ENCODE measurements around the gene UVRAG.
"Not testable (repeated sequence)": the region's sequence is repeated elsewhere in the genome, so short reads cannot be mapped to it uniquely, and the experiment has no call there.

The UVRAG gene

DNA sequence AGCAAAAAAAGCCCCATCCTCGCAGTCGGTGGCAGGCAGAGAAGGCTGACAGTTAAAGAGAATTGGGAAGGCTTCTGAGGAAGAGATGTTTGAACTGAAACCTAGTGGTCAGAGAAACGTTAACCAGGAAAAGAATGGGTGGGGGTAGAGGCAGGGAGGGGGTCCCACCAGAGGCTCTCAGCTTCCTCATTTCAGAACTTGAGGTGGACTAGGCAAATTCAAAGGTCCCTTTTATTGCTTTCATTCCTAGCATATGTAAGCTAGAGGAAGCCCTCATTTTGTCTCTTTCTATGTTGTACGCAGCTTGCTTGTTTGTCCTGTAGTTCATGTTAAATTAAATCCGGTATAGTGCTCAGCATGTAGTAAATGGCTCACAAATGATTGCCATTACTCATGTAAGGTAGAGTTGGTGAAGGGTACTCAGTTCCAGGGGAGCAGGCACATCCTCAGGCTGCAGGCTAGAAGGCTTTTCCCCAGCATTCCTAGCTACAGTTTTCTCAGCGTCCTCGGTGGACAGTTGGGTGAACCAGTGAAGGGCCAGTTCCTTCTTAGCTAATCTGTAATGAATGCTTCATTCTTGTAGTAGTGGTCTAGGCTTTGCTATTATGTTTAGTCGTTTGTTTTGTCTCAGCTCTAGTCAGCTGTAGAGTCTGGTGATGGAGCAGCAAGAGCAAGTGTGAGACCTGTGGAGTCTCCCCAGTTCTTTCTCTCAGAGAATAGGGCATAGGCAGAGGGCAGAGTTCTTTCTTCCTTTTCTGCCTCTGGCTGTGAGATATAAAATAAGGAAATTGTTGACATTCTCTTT lies 58.6 kb downstream of the UVRAG start:
- no peak for DNase-seq (ENCODE audit: low read depth in 1 of 2, low spot score in 1 of 2)

DNA sequence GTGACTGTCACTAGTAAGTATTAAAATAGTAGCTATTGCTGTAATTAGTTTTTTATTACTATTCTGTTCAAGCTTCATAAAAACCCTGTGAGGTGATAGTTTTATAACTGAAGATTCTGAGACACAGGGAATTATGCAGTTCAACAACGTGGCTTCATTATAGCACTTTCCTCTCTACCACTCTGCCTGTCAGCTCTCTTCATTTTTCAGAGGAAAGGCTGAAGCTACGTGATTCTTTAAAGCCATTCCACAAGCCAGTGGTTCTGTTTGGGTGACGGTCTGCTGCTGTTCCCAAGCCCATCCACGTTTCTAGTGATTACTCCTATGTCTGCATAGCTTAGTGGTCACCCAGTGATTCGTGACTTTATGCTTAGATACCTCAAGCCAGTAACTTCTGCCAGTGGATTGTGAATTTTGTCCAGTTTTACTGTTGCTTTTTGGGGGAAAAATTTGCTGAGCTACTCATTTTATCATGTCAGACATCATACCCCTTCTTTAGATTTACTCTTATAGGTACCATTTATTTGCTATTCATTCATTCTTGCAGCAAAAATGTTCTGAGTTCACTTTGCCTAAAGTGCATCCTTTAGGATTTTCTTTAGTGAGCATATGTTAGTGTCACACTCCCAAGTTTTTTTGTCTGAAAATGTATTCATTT lies 59.8 kb downstream of the UVRAG start:
- no peak for DNase-seq (ENCODE audit: low read depth in 1 of 2, low spot score in 1 of 2)

DNA sequence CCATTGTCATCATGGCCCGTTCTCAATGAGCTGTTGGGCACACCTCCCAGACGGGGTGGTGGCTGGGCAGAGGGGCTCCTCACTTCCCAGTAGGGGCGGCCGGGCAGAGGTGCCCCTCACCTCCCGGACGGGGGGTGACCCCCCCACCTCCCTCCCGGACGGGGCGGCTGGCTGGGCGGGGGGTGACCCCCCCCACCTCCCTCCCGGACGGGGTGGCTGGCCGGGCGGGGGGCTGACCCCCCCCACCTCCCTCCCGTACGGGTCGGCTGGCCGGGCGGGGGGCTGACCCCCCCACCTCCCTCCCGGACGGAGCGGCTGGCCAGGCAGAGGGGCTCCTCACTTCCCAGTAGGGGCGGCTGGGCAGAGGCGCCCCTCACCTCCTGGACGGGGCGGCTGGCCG lies 62.3 kb downstream of the UVRAG start:
- not testable (repeated sequence) for DNase-seq (ENCODE audit: low read depth in 1 of 2, low spot score in 1 of 2)

DNA sequence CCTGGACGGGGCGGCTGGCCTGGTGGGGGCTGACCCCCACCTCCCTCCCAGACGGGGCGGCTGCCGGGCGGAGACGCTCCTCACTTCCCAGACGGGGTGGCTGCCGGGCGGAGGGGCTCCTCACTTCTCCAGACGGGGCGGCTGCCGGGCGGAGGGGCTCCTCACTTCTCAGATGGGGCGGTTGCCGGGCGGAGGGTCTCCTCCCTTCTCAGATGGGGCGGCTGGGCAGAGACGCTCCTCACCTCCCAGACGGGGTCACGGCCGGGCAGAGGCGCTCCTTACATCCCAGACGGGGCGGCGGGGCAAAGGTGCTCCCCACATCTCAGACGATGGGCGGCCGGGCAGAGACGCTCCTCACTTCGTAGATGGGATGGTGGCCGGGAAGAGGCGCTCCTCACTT lies 62.9 kb downstream of the UVRAG start:
- DNase-seq (ENCODE audit: low read depth in 1 of 2, low spot score in 1 of 2): not testable (repeated sequence)

DNA sequence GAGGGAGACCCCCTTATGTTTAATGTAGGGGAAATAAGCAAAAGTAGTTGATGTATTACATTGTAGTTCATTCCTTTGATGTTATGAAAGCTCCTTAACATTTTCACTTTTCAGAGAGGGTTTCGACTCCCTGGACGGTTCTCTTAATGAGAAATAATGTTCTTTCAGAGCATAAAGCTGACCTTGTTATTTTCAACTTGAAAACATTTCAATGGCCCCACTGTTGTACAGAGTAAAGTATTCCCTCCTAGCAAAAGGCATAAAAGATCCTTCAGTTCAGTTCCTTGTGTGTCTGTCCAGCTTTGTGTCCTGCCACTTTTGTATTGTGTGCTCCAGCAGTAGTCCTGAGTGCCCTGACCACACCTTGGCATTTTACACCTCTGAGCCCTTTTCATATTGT lies 63.9 kb downstream of the UVRAG start:
- no peak for DNase-seq (ENCODE audit: low read depth in 1 of 2, low spot score in 1 of 2)

DNA sequence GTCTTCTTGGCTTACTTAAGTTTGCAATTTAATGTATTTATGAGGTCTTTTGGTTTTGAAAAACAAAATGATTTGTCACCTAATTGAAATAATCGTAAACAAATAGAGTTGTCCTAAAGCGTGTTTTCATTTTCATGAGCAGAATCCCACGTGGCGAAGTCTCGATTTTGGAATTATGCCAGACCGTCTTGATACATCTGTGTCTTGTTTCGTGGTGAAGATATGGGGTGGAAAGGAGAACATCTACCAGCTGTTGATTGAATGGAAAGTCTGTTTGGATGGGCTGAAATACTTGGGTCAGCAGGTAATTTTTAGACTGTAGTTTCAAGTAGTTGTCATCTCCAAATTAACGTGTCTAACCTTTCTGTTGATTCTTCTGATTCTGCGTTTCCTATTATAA lies 64.7 kb downstream of the UVRAG start:
- no peak for DNase-seq (ENCODE audit: low read depth in 1 of 2, low spot score in 1 of 2)

DNA sequence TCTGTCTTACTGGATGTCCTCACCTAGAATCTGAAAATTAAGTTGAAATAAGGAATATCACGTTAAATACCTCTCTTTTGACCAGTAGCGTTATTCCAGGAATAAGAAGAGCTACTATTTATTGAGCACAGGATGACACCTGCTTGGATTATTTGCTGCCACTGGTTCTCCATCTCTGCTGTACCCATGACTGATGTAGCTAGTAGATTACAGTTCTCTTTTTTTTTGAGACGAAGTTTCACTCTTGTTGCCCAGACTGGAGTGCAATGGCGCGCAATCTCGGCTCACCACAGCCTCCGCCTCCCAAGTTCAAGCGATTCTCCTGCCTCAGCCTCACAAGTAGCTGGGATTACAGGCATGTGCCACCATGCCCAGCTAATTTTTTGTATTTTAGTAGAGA lies 65.3 kb downstream of the UVRAG start:
- DNase-seq (ENCODE audit: low read depth in 1 of 2, low spot score in 1 of 2): not testable (repeated sequence)

DNA sequence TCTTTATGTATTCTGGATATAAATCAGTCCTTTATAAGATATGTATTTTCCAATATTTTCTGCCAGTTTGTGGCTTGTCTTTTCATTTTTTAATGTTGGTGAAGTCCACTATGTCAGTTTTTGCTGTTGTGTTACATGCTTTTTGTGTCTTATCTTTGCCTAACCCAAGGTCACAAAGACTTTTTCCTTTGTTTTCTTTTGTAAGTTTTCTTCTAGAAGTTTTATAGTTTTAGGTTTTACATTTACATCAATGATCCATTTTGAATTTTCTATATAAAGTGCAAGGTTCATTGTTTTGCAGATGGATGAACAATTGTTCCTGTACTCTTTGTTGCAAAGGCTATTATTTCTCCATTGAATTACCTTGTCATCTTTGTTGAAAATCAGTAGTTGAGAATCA lies 69.3 kb downstream of the UVRAG start:
- DNase-seq (ENCODE audit: low read depth in 1 of 2, low spot score in 1 of 2): no peak

DNA sequence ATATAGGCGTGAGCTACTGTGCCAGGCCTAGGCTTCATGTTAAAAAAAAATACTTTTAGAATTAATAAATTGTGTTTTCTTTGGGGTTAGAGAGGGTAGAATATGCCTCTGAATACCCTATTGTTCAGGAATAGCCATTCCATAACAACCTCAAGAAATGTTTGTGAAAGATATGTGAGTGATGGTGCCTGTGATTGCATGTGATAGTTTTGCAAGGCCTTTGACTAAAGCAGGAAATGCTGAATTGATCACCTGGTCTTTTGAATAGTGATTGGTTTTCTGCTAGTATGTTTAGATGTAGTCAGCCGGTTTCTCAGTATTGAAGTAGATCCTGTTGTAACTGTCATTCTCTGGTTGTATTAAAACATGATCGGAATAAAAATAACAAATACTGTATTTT lies 73.4 kb downstream of the UVRAG start:
- DNase-seq (ENCODE audit: low read depth in 1 of 2, low spot score in 1 of 2): no peak

DNA sequence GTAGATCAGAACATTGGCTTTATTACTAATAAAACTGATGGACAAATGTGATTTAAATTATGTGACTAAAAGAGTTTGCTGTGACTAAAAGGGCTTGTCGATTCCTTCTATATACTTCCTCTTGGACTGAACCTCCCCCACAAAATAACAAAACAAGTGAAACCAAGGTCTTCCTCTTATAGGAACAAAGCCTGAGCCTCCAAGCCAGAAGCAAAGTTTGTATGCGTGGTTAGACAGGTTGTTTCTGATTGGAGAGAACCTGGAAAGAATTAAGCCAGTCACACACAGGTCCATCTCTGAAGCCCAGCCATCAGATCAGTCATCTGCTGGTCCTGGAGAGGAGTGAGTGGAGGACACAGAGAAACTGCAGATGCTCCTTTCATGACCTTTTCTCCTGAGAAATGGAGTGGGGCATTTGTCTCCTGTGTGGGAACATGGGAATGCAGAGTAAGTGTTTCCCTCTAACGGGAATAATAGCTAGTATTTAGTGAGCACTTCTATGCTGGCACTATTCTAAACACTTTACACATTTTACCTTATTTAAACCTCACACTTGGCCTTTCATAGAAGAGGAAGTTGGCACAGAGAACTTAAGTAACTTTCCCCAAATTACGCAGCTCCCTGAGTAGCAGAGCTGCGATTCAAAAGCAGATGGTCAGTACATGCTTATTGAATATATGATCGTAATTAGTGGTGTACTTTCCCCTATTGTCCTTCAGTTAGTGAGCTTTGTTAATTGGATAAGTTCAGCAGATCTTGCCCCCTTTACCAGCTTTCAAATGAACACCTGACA lies 77.1 kb downstream of the UVRAG start:
- no peak for DNase-seq (ENCODE audit: low read depth in 1 of 2, low spot score in 1 of 2)

DNA sequence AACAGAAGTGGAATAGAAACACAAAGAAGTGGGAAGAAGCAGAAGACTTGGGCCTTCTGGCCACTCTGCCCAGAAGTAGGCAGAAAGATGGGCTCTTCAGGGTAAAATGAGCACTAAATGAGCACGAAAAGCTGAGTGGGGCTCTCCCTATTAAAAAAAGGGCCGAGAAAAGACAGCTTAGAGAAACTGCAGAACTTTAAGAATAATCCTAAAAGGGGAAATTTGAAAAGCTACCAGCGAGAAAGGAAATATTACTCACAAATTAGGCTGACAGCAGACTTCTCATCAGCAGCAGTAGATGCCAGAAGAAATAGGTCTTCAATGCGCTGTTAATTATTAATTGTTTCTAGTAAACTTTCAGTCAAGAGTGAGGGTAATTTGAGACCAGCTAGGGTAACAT lies 78.2 kb downstream of the UVRAG start:
- DNase-seq (ENCODE audit: low read depth in 1 of 2, low spot score in 1 of 2): no peak

DNA sequence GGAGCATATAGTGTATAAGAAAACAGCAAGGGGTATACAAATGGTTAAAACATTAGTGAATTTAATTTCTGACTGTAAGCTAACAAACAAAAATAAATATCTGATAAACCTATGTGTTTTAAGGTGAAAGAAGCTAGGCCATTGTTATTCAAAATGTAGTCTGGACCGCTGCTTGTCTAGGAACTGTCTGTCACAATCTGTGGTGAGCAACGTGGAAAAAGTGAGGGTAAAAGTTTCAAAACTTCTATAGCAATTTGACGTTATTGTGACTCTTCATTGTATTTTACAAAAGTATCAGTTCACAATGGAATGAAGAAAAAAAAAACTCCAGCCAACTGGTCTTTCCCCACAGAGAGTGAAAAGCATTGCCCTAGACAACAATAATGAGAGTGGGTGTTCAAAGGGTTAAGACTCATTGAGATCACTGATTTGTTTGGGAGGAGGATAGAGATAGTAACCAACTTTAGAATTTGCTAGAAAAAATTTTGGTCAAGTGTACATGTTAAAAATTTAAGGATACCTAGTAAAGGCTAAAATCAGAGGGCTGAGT lies 79.1 kb downstream of the UVRAG start:
- no peak for DNase-seq (ENCODE audit: low read depth in 1 of 2, low spot score in 1 of 2)

DNA sequence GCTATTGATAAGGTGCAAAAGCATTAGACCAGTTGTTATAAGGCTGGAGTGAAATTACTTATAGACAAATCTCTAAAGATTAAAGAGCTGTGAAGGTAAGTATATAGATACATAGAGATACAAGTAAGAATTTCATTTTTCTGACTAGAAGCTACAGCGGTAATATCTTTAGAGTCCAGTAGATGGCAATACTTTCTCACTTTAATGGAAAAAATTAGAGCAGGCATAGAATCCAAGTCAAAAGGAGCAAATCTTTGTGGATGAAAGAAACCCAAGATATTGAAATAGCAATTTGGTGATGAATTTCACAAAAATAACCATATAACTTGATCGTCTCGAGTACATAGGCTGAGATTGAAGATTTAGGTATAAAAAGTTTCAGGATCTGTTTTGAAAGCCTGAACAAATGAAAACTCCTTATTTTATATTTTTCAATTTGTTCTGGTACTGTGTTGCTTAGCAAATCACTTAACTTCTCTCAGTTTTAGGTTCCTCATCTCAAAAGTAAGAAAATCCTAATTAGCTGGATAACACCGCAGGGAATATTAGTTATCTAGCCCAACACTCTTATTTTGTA lies 81.9 kb downstream of the UVRAG start:
- no peak for DNase-seq (ENCODE audit: low read depth in 1 of 2, low spot score in 1 of 2)

DNA sequence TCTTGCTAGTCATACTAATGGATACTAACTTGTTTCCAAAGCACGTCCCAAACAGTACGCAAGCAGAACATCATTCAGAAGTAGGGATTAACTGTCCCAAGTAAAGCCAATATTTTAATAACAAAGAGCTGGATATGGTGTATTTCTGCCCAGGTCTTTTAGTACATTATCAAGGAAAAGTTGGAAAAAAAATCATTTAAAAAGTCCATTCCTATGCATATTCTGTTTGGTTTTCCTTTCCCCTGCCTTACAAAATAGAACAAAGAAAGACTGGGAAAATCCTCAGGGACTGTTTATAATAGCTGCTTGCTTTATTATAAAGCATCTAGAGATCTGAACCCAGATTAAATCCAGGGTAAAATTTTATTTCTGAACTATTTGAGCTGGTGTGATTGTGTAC lies 83.9 kb downstream of the UVRAG start:
- DNase-seq (ENCODE audit: low read depth in 1 of 2, low spot score in 1 of 2): no peak

DNA sequence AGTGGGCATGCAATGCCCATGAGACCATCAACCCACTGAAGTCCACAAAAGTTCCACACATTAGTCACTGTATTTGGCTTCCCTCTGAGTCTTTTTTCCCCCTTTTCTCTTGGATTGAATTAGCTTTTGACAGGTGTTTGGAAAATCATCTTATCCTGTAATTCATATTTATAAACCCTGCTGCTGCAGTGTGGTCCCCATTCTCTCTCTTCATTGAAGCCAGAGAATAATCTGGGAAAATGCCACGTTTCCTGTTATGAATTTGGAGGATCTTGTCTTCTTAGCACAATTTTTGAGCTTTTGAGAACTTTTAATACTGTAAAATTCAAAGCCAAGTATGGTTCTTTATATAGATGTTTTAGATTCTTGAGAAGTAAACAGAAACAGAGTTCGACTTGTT lies 84.8 kb downstream of the UVRAG start:
- DNase-seq (ENCODE audit: low read depth in 1 of 2, low spot score in 1 of 2): no peak

DNA sequence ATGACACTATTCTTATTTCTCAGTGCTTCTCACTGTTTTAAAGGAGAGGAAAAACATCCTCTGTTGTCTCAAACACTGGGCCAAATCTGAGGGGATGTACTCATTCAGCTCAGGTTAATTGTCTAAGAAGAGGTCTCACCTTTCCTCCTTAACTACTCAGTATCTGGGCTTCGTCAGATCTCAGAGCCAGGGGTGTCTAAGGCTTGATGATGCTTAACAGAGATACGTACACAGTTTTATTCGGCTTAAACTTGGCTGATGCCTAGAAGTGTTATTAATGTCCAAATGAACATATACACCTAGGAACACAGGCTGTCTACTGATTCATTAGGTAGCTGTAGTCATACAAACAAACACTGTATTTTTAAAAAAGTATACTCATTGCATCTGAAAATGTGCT lies 85.8 kb downstream of the UVRAG start:
- DNase-seq (ENCODE audit: low read depth in 1 of 2, low spot score in 1 of 2): no peak

DNA sequence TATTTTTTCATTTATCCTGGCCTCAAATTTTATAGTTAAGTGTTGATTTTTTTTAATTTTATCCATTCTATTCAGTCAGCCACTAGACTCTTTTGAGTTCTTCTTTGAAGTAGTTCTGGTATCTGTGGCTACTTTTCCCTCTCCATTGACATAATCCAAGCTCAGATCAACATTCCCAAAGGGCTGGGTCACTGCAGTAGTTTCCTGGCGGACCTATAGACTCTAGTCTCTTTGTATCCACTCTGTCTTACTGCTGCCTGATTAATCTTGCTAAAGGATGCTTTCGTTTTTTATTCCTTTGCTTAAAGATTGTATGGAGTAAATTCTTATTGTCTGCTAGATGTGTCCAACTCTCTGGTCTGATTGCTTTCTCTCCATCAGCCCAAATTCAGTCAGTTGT lies 87.6 kb downstream of the UVRAG start:
- DNase-seq (ENCODE audit: low read depth in 1 of 2, low spot score in 1 of 2): no peak

DNA sequence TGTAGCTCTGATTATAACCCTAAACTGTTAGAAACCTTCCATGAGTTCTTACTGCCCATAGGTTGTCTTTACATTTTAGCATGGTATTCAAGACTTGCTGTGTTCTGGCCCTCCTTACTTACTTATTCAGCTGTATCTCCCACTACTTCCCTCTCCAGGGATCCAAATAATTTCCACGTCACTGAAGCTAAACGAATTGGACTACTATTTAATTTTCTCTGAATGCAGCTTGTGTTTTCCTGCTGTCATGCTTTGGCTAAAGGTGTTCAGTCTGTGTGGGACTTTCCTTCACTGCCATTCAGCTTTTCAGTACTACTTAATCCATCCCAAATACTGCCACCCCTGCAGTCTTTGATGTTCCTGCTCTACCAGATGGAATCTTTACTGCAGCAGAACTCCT lies 88.3 kb downstream of the UVRAG start:
- DNase-seq (ENCODE audit: low read depth in 1 of 2, low spot score in 1 of 2): no peak

DNA sequence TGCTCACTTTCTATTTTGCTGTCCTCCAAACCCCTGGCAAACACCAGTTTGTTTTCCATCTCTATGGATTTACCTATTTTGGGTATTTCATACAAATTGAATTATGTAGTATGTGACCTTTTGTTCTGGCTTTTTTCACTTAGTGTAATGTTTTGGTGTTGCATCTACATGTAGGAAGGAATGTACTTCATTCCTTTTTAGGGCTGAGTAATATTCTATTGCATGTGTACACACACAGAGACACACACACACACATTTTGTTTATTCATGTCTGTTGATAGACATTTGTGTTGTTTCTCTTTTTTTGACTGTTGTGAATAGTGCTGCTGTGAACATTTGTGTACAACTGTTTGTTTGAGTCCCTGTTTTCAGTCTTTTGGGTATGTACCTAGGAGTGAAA lies 90.4 kb downstream of the UVRAG start:
- no peak for DNase-seq (ENCODE audit: low read depth in 1 of 2, low spot score in 1 of 2)

DNA sequence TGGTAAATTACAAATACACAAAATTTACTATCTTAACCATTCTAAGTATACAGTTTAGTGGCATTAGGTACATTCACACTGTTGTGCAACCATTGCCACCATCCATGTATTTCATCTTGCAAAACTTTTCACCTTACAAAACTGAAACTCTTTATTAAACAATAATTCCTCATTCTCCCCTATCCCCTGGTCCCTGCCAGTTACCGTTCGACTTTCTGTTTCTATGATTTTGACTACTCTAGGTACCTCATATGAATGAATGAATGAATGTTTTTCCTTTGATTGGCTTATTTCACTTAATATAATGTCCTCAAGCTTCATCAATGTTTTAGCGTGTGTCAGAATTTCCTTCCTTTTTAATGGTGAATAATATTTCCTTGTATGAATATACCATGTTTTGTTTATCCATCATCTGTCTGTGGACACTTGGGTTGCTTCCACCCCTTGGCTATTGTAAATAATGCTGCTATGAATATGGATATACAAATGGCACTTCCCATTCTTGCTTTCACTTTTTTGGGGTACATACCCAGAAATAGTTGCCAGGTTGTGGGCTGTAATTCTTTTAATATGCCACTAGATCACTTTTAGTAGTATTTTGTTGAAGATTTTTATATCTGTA lies 93.0 kb downstream of the UVRAG start:
- DNase-seq (ENCODE audit: low read depth in 1 of 2, low spot score in 1 of 2): no peak
